Activated T-cell treated with anti-CD3 and anti-CD28 coated beads, Interleukin-2, amount 50 U/mL, for 48 hours (primary cell): ENCODE data around the gene OPRD1.
"Not testable (repeated sequence)": the region's sequence is repeated elsewhere in the genome, so short reads cannot be mapped to it uniquely, and the experiment has no call there.

Experiments used
- DNase-seq, 2 experiments: peaks; one replicate each; pipeline ENCODE4 v3.0.0-alpha.2; 2020

The OPRD1 gene

GRCh38 chr1:28803051-28803450 lies 8.9 kb upstream of the OPRD1 start:
- DNase-seq, result no peak

DNA sequence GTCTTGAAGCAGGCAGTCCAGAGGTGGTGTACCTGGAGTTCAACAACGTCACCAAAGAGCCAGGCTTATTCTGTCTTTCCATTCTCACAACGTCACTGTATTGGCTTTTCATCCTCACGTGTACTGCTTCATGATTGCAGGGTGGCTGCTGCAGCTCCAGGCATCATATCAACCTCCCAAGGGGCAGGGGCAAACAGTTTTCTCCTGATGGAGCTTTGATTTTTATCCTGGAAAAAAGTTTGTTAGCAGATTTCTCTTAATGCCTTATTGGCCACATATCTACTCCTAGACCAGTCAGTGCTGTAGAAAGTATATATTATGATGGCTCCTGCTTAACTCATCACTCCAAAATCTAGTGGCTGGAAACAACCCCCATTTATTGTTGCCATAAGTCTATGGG lies 8.3 kb upstream of the OPRD1 start:
- DNase-seq, result no peak

- no peak for DNase-seq
Measured at GRCh38 chr1:28804071-28804470, 7.9 kb upstream of the OPRD1 start.

DNA sequence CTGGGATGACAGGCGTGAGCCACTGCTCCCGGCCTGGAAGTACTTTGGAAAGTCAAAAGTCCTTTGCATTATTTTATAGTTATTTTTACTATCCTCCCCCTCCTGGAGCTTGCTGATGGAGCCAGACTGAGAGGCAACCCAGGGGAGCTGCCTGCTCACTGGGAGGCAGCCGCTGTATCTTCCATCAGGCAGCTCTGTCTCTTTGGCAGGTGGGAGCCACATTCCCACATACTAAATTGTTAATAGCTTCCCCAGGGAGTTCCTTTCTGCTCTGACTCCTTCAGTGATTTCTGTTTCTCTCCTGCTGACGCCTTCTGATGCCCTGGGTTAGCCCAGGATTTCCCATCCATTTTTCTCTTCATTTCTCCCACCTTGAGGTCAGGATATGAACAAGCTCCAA lies 4.9 kb upstream of the OPRD1 start:
- DNase-seq, result no peak

GRCh38 chr1:28807986-28808385 lies 4.0 kb upstream of the OPRD1 start:
- DNase-seq, result no peak

DNA sequence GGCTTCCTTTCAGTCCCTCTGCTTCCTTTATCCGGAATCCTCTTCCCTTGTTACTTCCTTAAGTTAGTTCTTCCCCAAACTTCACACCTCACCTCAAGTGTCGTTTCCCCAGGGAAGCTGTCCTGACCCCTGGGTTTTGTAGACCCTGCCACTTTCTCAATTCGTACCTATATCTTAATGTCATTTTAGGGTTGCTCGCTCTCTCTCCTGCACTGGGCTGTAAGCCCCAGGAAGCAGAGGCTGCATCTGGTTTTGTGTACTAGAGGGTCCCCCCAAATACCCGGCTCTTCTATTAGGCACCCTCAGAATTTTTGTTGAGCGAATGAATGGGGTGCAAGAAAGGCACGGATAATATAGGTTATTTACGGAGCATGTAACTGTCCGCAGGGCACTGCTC lies 603 bp upstream of the OPRD1 start:
- no peak for DNase-seq

DNA sequence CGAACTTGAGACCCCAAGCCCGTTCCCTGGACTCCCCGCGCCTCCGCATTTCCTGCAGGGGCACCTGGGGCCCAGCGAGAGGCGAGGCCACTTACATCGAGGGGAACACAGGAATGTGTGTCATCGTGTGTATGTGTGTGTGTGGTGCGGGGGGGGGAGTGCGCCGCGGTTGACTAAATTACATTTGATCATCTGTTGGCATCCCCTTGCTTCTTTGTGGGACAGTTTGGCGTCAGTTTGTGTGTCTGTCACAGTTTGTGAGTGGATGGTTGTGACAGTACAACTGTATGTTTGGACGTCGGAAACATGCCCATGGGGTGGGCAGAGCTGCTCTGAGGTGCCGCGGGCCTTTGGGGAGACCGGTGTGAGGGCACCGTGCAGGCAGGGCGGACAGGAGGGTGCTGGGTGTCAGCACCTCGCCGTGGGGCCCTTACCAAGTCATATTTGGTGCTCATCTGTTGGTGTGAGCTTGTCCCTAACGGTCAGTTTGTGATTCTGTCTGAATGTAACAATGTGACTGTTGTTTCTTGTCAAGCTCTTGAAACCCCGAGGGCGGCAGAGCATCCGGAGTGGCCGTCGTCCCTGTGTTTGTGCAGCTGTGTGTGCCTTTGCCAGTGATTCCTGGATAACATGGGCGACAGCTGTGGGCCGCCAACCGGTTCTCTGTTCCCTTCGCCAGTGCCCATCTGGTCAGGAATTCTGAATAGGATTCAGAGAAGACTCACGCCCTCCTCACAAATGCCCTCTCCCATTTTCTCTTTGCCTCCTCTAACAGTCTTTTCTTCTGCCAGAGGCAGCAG lies 899 bp downstream of the OPRD1 start:
- DNase-seq, result peak; percentile 18 to 24

- DNase-seq, result no peak
Measured at GRCh38 chr1:28813931-28814465, 2.0 kb downstream of the OPRD1 start.

GRCh38 chr1:28815533-28816185 lies 3.7 kb downstream of the OPRD1 start:
- peak in 1 of 2 experiments; percentile 22 for DNase-seq

GRCh38 chr1:28817133-28817532 lies 5.2 kb downstream of the OPRD1 start:
- DNase-seq, result no peak

- no peak for DNase-seq
Measured at GRCh38 chr1:28819020-28819419, 7.0 kb downstream of the OPRD1 start.

GRCh38 chr1:28822799-28823198 lies 10.8 kb downstream of the OPRD1 start:
- no peak for DNase-seq

- not testable (repeated sequence) for DNase-seq
Measured at GRCh38 chr1:28824061-28824460, 12.1 kb downstream of the OPRD1 start.

DNA sequence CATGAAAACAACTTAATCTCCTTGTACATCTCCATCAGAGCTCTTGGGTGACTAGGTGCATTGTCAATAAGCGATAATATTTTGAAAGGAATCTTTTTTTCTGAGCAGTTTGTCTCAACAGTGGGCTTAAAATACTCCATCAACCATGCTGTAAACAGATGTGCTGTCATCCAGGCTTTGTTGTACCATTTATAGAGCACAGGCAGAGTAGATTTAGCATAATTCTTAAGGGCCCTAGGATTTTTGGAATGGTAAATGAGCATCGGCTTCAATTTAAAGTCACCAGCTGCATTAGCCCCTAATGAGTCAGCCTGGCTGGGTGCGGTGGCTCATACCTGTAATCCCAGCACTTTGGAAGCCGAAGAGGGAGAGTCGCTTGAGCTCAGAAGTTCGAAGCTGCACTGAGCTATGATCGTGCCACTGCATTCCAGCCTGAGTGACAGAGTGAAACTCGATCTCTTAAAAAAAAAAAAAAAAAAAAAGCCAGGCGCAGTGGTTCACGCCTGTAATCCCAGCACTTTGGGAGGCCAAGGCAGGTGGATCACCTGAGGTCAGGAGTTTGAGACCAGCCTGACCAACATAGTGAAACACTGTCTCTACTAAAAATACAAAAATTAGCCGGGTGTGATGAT lies 16.4 kb downstream of the OPRD1 start:
- DNase-seq, result not testable (repeated sequence)

- no peak for DNase-seq
Measured at GRCh38 chr1:28830814-28831213, 18.8 kb downstream of the OPRD1 start.

DNA sequence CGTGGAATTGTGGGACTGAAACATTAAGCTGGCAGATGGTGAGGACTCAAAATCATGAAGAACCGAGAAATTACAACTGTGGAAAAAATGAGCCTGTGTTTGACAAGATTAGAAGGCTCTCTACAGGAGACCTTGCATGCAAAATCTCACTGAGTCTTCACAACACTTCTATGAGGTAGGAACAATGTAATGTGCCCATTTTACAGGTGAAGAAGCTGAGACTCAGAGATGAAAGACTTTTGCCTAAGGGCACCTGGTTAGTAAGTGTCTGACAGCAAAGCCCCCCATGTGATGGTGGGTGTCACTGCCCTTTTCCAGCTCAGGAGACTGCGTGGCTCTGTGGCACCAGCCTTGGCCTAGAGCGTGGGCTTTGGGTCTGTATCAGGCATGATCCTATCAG lies 21.0 kb downstream of the OPRD1 start:
- no peak for DNase-seq

GRCh38 chr1:28833381-28833780 lies 21.4 kb downstream of the OPRD1 start:
- no peak for DNase-seq

GRCh38 chr1:28835237-28835650 lies 23.3 kb downstream of the OPRD1 start:
- DNase-seq, result no peak

DNA sequence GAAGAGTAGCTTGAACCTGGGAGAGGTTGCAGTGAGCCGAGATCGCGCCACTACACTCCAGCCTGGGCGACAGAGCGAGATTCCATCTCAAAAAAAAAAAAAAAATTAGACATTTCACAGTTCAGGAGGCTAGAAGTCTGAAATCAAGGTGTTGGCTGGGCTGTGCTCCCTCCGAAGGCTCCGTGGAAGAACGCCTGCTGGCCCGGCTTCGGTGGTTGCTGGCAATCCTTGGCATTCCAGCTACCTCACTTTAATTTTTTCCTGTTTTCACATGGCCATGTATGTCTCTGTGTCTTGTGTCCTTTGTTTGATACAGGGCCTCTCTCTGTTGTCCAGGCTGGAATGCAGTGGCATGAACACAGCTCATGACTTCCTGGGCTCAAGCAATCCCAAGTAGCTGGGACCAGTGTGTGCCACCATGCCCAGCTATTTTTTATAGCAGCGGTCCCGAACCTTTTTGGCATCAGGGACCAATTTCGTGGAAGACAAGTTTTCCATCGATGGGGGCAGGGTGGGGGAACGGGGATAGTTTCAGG lies 24.5 kb downstream of the OPRD1 start:
- no peak for DNase-seq

GRCh38 chr1:28840928-28841544 lies 29.1 kb downstream of the OPRD1 start:
- no peak for DNase-seq

GRCh38 chr1:28845786-28846543 lies 34.0 kb downstream of the OPRD1 start:
- peak in 1 of 2 experiments; percentile 28 for DNase-seq

DNA sequence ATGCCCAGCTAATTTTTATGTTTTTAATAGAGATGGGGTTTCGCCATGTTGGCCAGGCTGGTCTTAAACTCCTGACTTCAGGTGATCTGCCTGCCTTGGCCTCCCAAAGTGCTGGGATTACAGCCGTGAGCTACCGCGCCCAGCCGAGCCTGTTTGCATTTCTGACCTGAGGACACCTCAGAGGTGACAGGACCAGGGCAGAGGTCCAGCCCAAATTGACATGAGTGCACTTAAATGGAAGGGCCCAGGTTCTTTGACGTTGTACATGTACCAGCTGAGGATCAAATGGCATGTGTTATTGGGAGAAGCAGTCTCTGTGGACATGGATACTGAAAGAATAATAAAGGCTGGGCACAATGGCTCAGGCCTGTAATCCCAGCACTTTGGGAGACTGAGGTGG lies 35.2 kb downstream of the OPRD1 start:
- not testable (repeated sequence) for DNase-seq
